GM08714 (cell line): ENCODE measurements around the gene LTBP4.

Experiments
- H3K4me3 ChIP-seq: fragments of 200-500 bp; sonication (Bioruptor generic); 2 replicates; pipeline ENCODE4 v1.5.1; 2014; ENCODE audit warnings: mild to moderate bottlenecking, low read length, inconsistent platforms
- ZNF274 ChIP-seq: IDR thresholded peaks from 2 replicates; pipeline ENCODE4 v1.6.1; 2012; ENCODE audit warnings: mild to moderate bottlenecking, low read depth, low read length

The LTBP4 gene

DNA sequence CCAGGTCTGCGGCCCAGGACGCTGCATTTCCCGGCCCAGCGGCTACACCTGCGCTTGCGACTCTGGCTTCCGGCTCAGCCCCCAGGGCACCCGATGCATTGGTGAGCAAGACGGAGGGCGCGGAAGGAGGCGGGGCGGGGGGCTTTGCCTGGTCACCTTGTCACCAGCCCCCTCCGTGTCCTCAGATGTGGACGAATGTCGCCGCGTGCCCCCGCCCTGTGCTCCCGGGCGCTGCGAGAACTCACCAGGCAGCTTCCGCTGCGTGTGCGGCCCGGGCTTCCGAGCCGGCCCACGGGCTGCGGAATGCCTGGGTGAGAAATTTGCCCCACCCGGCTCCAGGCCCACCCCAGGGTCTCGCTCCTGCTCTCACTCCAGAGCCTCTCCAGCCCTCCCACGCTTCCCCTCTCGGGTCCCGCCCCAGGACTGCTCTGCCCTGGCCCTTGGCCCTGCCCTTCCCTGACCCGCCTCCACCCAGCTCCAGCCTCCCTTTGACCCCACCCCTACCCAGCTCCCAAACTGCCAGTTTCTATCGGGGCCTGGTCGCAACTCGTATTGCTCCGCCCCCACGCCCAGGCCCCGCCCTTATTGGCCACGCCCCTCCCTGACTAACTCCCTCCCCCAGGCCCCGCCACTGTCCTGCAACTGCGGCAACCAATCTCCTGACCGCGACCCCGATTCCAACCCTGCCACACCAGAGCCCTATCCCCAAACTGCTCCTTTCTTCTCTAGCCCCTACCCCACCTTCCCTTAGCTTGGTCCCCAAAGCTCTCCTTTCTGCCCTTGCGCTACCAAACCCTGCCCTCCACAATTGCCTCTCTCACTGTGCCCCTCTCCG, 8.6 kb downstream of the LTBP4 start:
- peak overlapping the region; percentile 34; the same call in 1 of the 2 replicates for H3K4me3 ChIP-seq
- TF ChIP-seq ZNF274: no peak

GRCh38 chr19:40610396-40611064, 9.4 kb downstream of the LTBP4 start:
- H3K4me3 ChIP-seq: no peak overlapping the region
- no peak for TF ChIP-seq ZNF274

DNA sequence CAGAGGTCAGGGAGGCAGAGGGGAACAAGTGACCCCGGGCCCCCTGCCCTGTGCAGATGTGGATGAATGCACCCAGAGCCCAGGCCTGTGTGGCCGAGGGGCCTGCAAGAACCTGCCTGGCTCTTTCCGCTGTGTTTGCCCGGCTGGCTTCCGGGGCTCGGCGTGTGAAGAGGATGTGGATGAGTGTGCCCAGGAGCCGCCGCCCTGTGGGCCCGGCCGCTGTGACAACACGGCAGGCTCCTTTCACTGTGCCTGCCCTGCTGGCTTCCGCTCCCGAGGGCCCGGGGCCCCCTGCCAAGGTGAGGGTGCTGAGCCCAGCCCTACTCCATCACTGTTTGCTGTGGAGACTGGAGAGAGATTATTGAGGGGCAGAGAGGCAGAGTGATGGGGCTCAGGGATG, 9.9 kb downstream of the LTBP4 start:
- no peak overlapping the region for H3K4me3 ChIP-seq
- no peak for TF ChIP-seq ZNF274

DNA sequence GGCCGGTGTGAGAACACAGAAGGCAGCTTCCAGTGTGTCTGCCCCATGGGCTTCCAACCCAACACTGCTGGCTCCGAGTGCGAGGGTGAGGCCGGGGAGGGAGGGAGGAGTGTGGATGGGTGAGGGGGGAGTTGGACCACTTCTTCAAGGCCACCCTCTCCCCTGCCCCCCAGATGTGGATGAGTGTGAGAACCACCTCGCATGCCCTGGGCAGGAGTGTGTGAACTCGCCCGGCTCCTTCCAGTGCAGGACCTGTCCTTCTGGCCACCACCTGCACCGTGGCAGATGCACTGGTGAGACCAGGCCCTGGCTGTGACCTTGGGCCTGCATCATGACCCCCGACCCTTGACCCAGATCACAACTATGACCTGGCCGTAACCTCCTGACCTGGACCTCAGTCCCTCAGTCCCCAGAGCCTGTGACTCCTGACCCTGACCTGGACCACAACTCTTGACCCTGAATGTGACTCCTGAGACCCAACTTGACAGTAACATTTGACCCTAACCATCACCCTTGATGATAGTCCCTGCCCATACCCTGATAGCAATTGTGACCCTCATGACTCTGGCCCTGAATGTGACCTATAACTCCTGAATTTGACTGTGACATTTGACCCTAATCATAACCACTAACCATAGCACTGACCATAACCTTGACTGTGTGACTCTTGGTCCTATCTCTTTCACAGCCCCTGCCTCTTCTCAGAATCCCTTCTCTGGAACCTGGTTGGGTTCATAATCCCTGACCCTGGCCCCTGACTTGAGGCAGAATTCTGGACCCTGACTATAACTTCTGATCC, 10.9 kb downstream of the LTBP4 start:
- H3K4me3 ChIP-seq: no peak overlapping the region
- no peak for TF ChIP-seq ZNF274

- TF ChIP-seq ZNF274: no peak
- peak overlapping the region; percentile 43; the same call in 1 of the 2 replicates for H3K4me3 ChIP-seq
Measured at GRCh38 chr19:40612831-40613689, 11.9 kb downstream of the LTBP4 start.

- TF ChIP-seq ZNF274: no peak
Measured at GRCh38 chr19:40613690-40614621, 12.8 kb downstream of the LTBP4 start.

DNA sequence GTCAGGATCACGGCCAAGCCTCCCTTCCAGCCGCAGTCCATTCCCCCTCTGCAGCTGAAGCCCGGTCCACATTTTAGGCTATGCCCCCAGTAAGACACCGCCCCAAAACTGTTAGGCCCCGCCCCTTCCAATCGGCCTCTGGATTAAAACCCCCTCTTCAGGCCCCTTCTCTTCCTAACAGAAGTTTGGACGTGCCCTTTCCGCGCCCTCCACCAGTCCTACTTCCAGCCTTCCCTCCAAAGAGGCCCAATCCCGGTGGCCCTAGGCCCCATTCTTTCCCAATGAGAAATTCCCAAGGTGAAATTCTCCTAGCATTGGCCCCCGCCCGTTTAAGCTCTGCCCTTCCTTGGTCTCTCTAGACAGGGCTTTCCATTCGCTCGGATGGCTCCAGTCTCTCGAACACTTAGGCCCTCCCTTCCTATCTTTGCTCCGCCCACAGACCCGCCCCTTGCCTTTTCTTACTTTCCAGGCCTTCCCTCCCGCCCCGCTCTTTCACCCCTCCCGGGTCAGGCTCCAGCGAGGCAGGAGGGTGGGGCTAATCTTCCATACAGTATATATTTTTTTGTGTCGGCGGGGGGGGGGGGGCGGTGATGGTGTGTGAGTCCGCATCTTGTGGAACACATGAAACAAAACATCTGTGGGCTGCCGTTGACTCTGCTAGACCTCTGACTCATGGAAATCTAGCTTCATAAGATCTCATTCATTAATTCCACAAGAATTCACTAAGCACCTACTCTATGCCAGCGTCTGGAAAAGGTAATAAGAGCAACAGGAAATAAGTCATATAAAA, 13.6 kb downstream of the LTBP4 start:
- peak overlapping the region; percentile 43; the same call in 1 of the 2 replicates for H3K4me3 ChIP-seq

More at GRCh38 chr19:40613690-40614621, 12.8 kb downstream of the LTBP4 start:
- peak overlapping the region; percentile 43; the same call in 1 of the 2 replicates for H3K4me3 ChIP-seq

DNA sequence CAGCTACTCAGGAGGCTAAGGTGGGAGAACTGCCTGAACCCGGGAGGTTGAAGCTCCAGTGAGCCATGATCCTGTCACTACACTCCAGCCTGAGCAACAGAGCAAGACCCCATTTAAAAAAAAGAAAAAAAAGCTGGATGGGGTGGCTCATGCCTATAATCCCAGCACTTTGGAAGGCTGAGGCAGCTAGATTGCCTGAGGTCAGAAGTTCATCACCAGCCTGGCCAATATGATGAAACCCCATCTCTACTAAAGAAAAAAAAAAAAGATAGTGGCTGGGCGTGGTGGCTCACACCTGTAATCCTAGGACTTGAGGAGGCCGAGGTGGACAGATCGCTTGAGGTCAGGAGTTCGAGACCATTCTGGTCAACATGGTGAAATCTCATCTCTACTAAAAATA, 15.0 kb downstream of the LTBP4 start:
- no peak for TF ChIP-seq ZNF274
- H3K4me3 ChIP-seq: no peak overlapping the region

More for the DNA sequence above, 13.6 kb downstream of the LTBP4 start:
- no peak for TF ChIP-seq ZNF274

DNA sequence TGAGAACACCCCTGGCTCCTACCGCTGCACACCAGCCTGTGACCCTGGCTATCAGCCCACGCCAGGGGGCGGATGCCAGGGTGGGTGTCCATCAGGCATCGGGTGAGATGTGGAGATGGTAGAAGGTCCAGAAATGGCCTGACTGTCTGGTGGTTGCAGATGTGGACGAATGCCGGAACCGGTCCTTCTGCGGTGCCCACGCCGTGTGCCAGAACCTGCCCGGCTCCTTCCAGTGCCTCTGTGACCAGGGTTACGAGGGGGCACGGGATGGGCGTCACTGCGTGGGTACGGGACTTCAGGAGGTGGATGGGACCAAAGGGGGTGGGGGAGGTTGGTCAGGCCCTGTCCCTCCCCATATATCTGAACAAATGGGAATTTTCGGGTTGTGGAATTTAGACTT, 15.8 kb downstream of the LTBP4 start:
- TF ChIP-seq ZNF274: no peak
- no peak overlapping the region for H3K4me3 ChIP-seq

- no peak for TF ChIP-seq ZNF274
- H3K4me3 ChIP-seq: no peak overlapping the region
Measured at GRCh38 chr19:40617961-40618360, 16.8 kb downstream of the LTBP4 start.

- TF ChIP-seq ZNF274: no peak
- no peak overlapping the region for H3K4me3 ChIP-seq
Measured at GRCh38 chr19:40619333-40620160, 18.4 kb downstream of the LTBP4 start.
